NCI-H128 (cell line): ENCODE measurements around the gene PACS1.

Experiments
- DNase-seq: peaks from one replicate; lab custom pipeline; 2025; ENCODE audit not compliant: unreplicated experiment; lab: John Stamatoyannopoulos, UW

The PACS1 gene

GRCh38 chr11:66221726-66222236, 151.7 kb downstream of the PACS1 start:
- no peak for DNase-seq

GRCh38 chr11:66222358-66223149, 152.5 kb downstream of the PACS1 start:
- peak; percentile 89 for DNase-seq

- DNase-seq = no peak
Measured at GRCh38 chr11:66224226-66224855, 154.3 kb downstream of the PACS1 start.

- no peak for DNase-seq
Measured at GRCh38 chr11:66225066-66225465, 155.0 kb downstream of the PACS1 start.

- no peak for DNase-seq
Measured at GRCh38 chr11:66226101-66226500, 156.0 kb downstream of the PACS1 start.

GRCh38 chr11:66227700-66228099, 157.6 kb downstream of the PACS1 start:
- no peak for DNase-seq

- no peak for DNase-seq
Measured at GRCh38 chr11:66228521-66228920, 158.4 kb downstream of the PACS1 start.

- no peak for DNase-seq
Measured at GRCh38 chr11:66230156-66230555, 160.1 kb downstream of the PACS1 start.

- DNase-seq = no peak
Measured at GRCh38 chr11:66230978-66231377, 160.9 kb downstream of the PACS1 start.

GRCh38 chr11:66231561-66231960, 161.5 kb downstream of the PACS1 start:
- DNase-seq = no peak

- no peak for DNase-seq
Measured at GRCh38 chr11:66232769-66233168, 162.7 kb downstream of the PACS1 start.

GRCh38 chr11:66233301-66233700, 163.2 kb downstream of the PACS1 start:
- no peak for DNase-seq

- no peak for DNase-seq
Measured at GRCh38 chr11:66235141-66235540, 165.1 kb downstream of the PACS1 start.

- DNase-seq = no peak
Measured at GRCh38 chr11:66237867-66238266, 167.8 kb downstream of the PACS1 start.

GRCh38 chr11:66238786-66239413, 168.8 kb downstream of the PACS1 start:
- no peak for DNase-seq

GRCh38 chr11:66239511-66239910, 169.4 kb downstream of the PACS1 start:
- no peak for DNase-seq

GRCh38 chr11:66239998-66240780, 170.1 kb downstream of the PACS1 start:
- no peak for DNase-seq

GRCh38 chr11:66240781-66241136, 170.7 kb downstream of the PACS1 start:
- DNase-seq = no peak

- DNase-seq = no peak
Measured at GRCh38 chr11:66242095-66242765, 172.2 kb downstream of the PACS1 start.

- no peak for DNase-seq
Measured at GRCh38 chr11:66243782-66244535, 173.9 kb downstream of the PACS1 start.
